ENCODE data around the gene CDC42EP2.

The CDC42EP2 gene

DNA sequence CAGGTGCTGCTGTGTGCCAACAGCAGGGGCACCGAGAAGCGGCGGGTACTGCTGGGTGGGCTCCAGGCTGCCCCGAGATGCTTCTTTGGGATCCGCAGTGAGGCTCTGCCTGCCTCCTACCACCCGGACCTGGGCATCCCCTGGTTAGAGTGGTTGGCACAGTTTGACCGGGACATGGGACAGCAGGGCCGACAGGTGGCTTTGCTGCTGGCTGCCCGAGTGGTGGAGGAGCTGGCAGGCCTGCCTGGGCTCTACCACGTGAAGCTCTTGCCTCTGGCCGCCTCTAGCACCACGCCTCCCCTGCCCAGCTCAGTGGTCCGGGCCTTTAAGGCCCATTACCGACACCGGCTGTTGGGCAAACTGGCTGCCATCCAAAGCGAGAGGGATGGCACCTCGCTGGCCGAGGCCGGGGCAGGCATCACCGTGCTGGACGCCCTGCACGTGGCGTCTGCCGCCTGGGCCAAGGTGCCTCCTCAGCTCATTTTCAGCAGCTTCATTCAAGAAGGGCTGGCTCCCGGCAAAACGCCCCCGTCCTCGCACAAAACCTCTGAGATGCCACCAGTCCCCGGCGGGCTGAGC, 41.8 kb downstream of the CDC42EP2 start:
- no peak for DNase-seq

GRCh38 chr11:65357856-65358356, 43.2 kb downstream of the CDC42EP2 start:
- no peak for DNase-seq

GRCh38 chr11:65362320-65362931, 47.8 kb downstream of the CDC42EP2 start:
- DNase-seq, result no peak

DNA sequence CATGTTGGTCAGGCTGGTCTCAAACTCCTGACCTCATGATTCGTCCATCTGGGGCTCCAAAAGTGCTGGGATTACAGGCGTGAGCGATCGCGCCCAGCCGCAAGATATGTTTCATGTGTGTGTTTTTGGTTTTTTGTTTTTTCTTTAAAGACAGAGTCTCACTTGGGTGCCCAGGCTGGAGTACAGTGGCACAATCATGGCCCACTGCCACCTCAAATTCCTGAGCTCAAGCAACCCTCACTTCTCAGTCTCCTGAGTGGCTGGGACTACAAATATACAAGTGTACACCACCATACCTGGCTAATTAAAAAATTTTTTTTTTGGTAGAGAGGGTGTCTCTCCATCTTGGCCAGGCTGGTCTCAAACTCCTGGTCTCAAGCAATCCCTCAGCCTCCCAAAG, 48.3 kb downstream of the CDC42EP2 start:
- no peak for DNase-seq

- DNase-seq, result no peak
Measured at GRCh38 chr11:65363770-65364169, 49.1 kb downstream of the CDC42EP2 start.

GRCh38 chr11:65366340-65366773, 51.7 kb downstream of the CDC42EP2 start:
- DNase-seq, result peak; percentile 84

DNA sequence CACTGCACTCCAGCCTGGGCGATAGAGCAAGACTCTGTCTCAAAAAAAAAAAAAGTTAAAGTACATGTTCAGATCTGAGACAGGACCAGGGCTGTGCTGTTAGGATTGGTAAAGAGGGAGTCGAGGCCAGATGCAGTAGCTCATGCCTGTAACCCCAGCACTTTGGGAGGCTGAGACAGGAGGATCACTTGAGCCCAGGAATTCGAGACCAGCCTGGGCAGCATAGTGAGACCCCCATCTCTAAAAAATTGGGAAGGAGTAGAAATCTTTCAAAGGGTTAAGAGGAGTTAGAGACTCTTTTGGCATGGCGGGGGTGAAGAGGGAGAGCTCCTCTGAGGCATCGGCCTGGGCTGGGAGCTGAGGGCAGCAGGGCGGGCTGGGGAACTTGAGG, 56.0 kb downstream of the CDC42EP2 start:
- no peak for DNase-seq
